H1 (cell line): ENCODE data around the gene P2RY14. TPM values are rescaled to one million over a fixed set of nuclear protein-coding genes. Genes with fewer than 3 reads are reported as not detected.
"Not testable (repeated sequence)": the region's sequence is repeated elsewhere in the genome, so short reads cannot be mapped to it uniquely, and the experiment has no call there.

Experiments used
- CTCF ChIA-PET: fragments of 300-600 bp; sonication (Branson Sonifier 250); formaldehyde crosslinking; loops from one replicate; lab custom pipeline; 2021; ENCODE audit not compliant: partially characterized antibody; lab: Charles Lee
- POLR2A ChIA-PET: fragments of 300-600 bp; sonication (Branson Sonifier 250); formaldehyde crosslinking; loops from one replicate; lab custom pipeline; 2021; ENCODE audit warnings: inconsistent platforms; ENCODE audit not compliant: partially characterized antibody; lab: Charles Lee
- DNase-seq, 2 experiments: peaks; one replicate each; pipeline versions ENCODE4 v3.0.0 to v3.0.0-alpha.2; 2010 to 2022; ENCODE audit warnings: low spot score in 2 of 2, low read depth in 1 of 2, mixed read lengths in 1 of 2
- FAIRE-seq: peaks from 2 replicates; lab custom pipeline; 2011; peaks lifted over from hg19 to GRCh38; lab: Jason Lieb, UNC
- H2AFZ ChIP-seq: 2 replicates; pipeline ENCODE4 v1.8.1; 2012; ENCODE audit warnings: low read length, inconsistent platforms
- H2AK5ac ChIP-seq: 2 replicates; pipeline ENCODE4 v1.6.1; 2013; ENCODE audit warnings: low read depth, low read length
- H2BK120ac ChIP-seq: replicated peaks from 2 replicates; pipeline ENCODE3; 2013; ENCODE audit warnings: low read depth, low read length, inconsistent platforms
- H2BK12ac ChIP-seq: 2 replicates; pipeline ENCODE4 v1.6.1; 2013; ENCODE audit warnings: low read depth, low read length
- H2BK15ac ChIP-seq: 2 replicates; pipeline ENCODE4 v1.6.1; 2013; ENCODE audit warnings: low read length
- H2BK20ac ChIP-seq: 2 replicates; pipeline ENCODE4 v1.6.1; 2013; ENCODE audit warnings: low read length
- H2BK5ac ChIP-seq: 2 replicates; pipeline ENCODE4 v1.6.1; 2013; ENCODE audit warnings: low read depth, low read length
- H3K14ac ChIP-seq: 2 replicates; pipeline ENCODE4 v1.6.1; 2013; ENCODE audit warnings: inconsistent platforms; ENCODE audit not compliant: insufficient read length
- H3K18ac ChIP-seq: 2 replicates; pipeline ENCODE4 v1.6.1; 2013; ENCODE audit warnings: low read length; ENCODE audit errors: extremely low read depth
- H3K23ac ChIP-seq: 2 replicates; pipeline ENCODE4 v1.6.1; 2013; ENCODE audit warnings: inconsistent platforms; ENCODE audit not compliant: insufficient read length
- H3K23me2 ChIP-seq: 2 replicates; pipeline ENCODE4 v1.6.1; 2013; ENCODE audit warnings: low read depth, low read length
- H3K27ac ChIP-seq: 2 replicates; pipeline ENCODE4 v1.6.1; 2011; ENCODE audit warnings: low read depth, low read length, inconsistent platforms
- H3K27me3 ChIP-seq, 4 experiments: replicated peaks in 1 of 4; 1 replicate in 1 of 4; 2 replicates in 3 of 4; pipeline versions ENCODE4 v1.6.1 to v1.8.1; 2011 to 2013; ENCODE audit warnings: low read length in 3 of 4, mild to moderate bottlenecking in 3 of 4, inconsistent platforms in 2 of 4, mixed read lengths in 2 of 4, moderate library complexity in 1 of 4; ENCODE audit not compliant: control insufficient read depth in 3 of 4, insufficient read depth in 3 of 4; ENCODE audit errors: extremely low read depth in 1 of 4
- H3K36me3 ChIP-seq, 4 experiments: 2 replicates each; pipeline versions ENCODE4 v1.6.1 to v1.8.1; 2011 to 2013; ENCODE audit warnings: mild to moderate bottlenecking in 4 of 4, low read length in 3 of 4, moderate library complexity in 2 of 4, control low read depth in 1 of 4, inconsistent platforms in 1 of 4; ENCODE audit not compliant: insufficient read depth in 4 of 4, control insufficient read depth in 2 of 4
- H3K4ac ChIP-seq: replicated peaks from 2 replicates; pipeline ENCODE3; 2013; ENCODE audit warnings: low read length, low read depth, mixed read lengths, inconsistent platforms; ENCODE audit not compliant: insufficient read length
- H3K4me1 ChIP-seq, 4 experiments: replicated peaks in 1 of 4; 1 replicate in 1 of 4; 2 replicates in 3 of 4; pipeline versions ENCODE4 v1.6.1 to v1.8.1; 2011 to 2013; ENCODE audit warnings: low read length in 3 of 4, inconsistent platforms in 2 of 4, mixed read lengths in 1 of 4; ENCODE audit not compliant: insufficient read depth in 4 of 4, control insufficient read depth in 3 of 4
- H3K4me2 ChIP-seq, 2 experiments: 2 replicates each; pipeline versions ENCODE4 v1.6.1 to v1.8.1; 2011 to 2013; ENCODE audit warnings: low read depth in 2 of 2, low read length in 2 of 2, control low read depth in 1 of 2, inconsistent platforms in 1 of 2, mild to moderate bottlenecking in 1 of 2; ENCODE audit not compliant: insufficient read depth in 1 of 2
- H3K4me3 ChIP-seq, 4 experiments: fragments of 200-600, 300-600 bp in 1 of 4; sonication (generic), shearing (Covaris generic), sonication (Bioruptor Twin) in 1 of 4; 2 replicates each; pipeline versions ENCODE4 v1.5.1 to v1.8.1; 2011 to 2016; ENCODE audit warnings: low read length in 4 of 4, low read depth in 3 of 4, control low read depth in 2 of 4, inconsistent platforms in 2 of 4, mild to moderate bottlenecking in 2 of 4, mixed read lengths in 1 of 4, moderate library complexity in 1 of 4; ENCODE audit not compliant: insufficient read depth in 2 of 4; ENCODE audit errors: extremely low read depth in 1 of 4
- H3K56ac ChIP-seq: replicated peaks from 2 replicates; pipeline ENCODE3; 2013; ENCODE audit warnings: low read depth, mild to moderate bottlenecking, mixed read lengths, low read length, inconsistent platforms; ENCODE audit not compliant: insufficient read length
- H3K79me1 ChIP-seq: 2 replicates; pipeline ENCODE4 v1.6.1; 2013; ENCODE audit warnings: low read depth, low read length, control low read depth
- H3K79me2 ChIP-seq, 2 experiments: 2 replicates each; pipeline versions ENCODE4 v1.6.1 to v1.8.1; 2012 to 2013; ENCODE audit warnings: low read length in 2 of 2, mild to moderate bottlenecking in 2 of 2, inconsistent platforms in 1 of 2; ENCODE audit not compliant: insufficient read depth in 2 of 2, control insufficient read depth in 1 of 2
- H3K9ac ChIP-seq, 4 experiments: replicated peaks in 1 of 4; 1 replicate in 1 of 4; 2 replicates in 3 of 4; pipeline versions ENCODE4 v1.6.1 to v1.8.1; 2011 to 2013; ENCODE audit warnings: low read depth in 3 of 4, low read length in 3 of 4, control low read depth in 2 of 4, mild to moderate bottlenecking in 2 of 4, moderate library complexity in 2 of 4, inconsistent platforms in 1 of 4; ENCODE audit errors: extremely low read depth in 1 of 4
- H3K9me3 ChIP-seq, 2 experiments: 2 replicates each; pipeline versions ENCODE4 v1.6.1 to v1.8.1; 2012 to 2013; ENCODE audit warnings: mild to moderate bottlenecking in 2 of 2, moderate library complexity in 2 of 2, control low read depth in 1 of 2, inconsistent platforms in 1 of 2, low read depth in 1 of 2, low read length in 1 of 2, mixed read lengths in 1 of 2; ENCODE audit not compliant: insufficient read depth in 2 of 2
- H4K20me1 ChIP-seq, 2 experiments: replicated peaks in 1 of 2; 2 replicates each; pipeline versions ENCODE3 to v1.8.1; 2011 to 2013; ENCODE audit warnings: inconsistent platforms in 2 of 2, low read length in 2 of 2, mild to moderate bottlenecking in 1 of 2; ENCODE audit not compliant: insufficient read depth in 2 of 2, control insufficient read depth in 1 of 2
- H4K5ac ChIP-seq: 2 replicates; pipeline ENCODE4 v1.6.1; 2013; ENCODE audit warnings: low read length, low read depth, mixed read lengths, inconsistent platforms; ENCODE audit not compliant: insufficient read length
- H4K8ac ChIP-seq: 2 replicates; pipeline ENCODE4 v1.8.0; 2013; ENCODE audit warnings: mild to moderate bottlenecking, moderate library complexity, low read length, inconsistent platforms; ENCODE audit not compliant: insufficient read depth; ENCODE audit errors: extremely low read depth
- H4K91ac ChIP-seq: replicated peaks from 2 replicates; pipeline ENCODE3; 2013; ENCODE audit warnings: low read length, mixed read lengths, inconsistent platforms; ENCODE audit not compliant: insufficient read length
- KDM1A ChIP-seq: fragments of 200-600, 300-600 bp; sonication (generic); IDR thresholded peaks from 2 replicates; pipeline ENCODE4 v1.7.1; 2016; ENCODE audit warnings: mild to moderate bottlenecking, low read length, borderline replicate concordance
- WGBS, 2 experiments: shearing (Covaris generic) in 1 of 2; methylation state at CpG; one replicate each; pipeline versions ENCODE4 v1.1.6 to v1.1.7; 2013 to 2015; ENCODE audit warnings: low lambda C conversion rate in 2 of 2, mixed read lengths in 2 of 2, inconsistent platforms in 1 of 2, low coverage in 1 of 2, missing lambda C conversion rate in 1 of 2; ENCODE audit not compliant: insufficient replicate concordance in 2 of 2, insufficient coverage in 1 of 2, insufficient read length in 1 of 2; ENCODE audit errors: extremely low coverage in 1 of 2, missing lambda C conversion rate in 1 of 2; 5-methylcytosine and 5-hydroxymethylcytosine counted together
- polyA plus RNA-seq, 7 experiments: library from polyadenylated mRNA; depleted of rRNA in 3 of 7; stranded (reverse) in 5 of 7; unstranded in 2 of 7; fragments of >200 nt in 5 of 7; fragments of 200-250 nt in 2 of 7; gene quantifications; 1 replicate in 5 of 7; 2 replicates in 1 of 7; 4 replicates in 1 of 7; pipeline versions ENCODE4 v1.2.1 to v1.2.3, GENCODE V29; 2011 to 2013; ENCODE audit warnings: missing spikeins in 2 of 7, mixed read lengths in 2 of 7
- total RNA-seq: library from RNA; stranded (reverse); fragmentation: NEBNext Ultra II Directional; extraction: Animal tissue kit (Norgen Biotek cat#: 25700); gene quantifications from 2 replicates; pipeline ENCODE4 v1.2.1, GENCODE V29; 2021

The P2RY14 gene
- total and polyA plus RNA-seq, 2 of the 8 experiments (the other 6 are each of a cell fraction or from before 2014, with no cell fraction given) = not detected

DNA sequence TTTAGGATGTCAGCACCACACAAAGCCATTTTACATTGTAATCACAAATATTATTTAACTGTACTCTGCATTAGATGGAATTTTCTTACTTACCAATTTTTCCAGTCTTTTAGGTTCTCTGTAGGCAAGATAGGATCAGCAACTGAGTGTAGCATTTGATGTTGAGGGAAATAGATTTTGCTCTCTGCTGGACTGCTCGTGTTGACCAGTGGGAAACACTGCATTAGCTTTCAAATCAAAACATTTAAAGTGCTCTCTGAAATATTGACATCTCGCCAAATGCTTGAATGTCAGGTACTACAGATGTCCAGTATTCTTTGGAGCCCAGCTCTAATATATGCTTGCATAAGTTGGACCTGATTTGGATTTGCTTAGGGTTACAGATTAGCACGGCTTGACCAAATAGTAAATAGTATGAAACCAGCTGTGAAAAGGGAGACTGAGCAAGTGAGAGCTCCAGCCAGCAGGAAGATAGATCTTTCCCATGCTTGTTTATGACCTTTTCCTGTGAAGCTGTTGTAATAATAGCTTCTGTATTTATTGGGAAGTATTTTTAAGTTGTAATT, 29.5 kb downstream of the P2RY14 start (continued):
- TF ChIP-seq KDM1A = no peak

- H3K23ac ChIP-seq, H3K4me2 ChIP-seq, H3K9me3 ChIP-seq, H4K5ac ChIP-seq, H2BK12ac ChIP-seq, H3K79me2 ChIP-seq, H2BK15ac ChIP-seq, H3K18ac ChIP-seq, H3K4me3 ChIP-seq, H2AFZ ChIP-seq, H3K4me1 ChIP-seq, FAIRE-seq, H2BK120ac ChIP-seq, H3K14ac ChIP-seq, H3K36me3 ChIP-seq, CTCF ChIA-PET, H3K27ac ChIP-seq, H4K8ac ChIP-seq, POLR2A ChIA-PET, H3K56ac ChIP-seq, H3K9ac ChIP-seq, H2BK5ac ChIP-seq, H2BK20ac ChIP-seq, H4K91ac ChIP-seq, H2AK5ac ChIP-seq, H3K23me2 ChIP-seq, H3K27me3 ChIP-seq, H4K20me1 ChIP-seq, H3K4ac ChIP-seq, H3K79me1 ChIP-seq: not testable (repeated sequence)
- peak in 1 of 2 experiments; percentile 70 for DNase-seq
- 85% methylated on average over 3 of the region's 18 CpGs; no CpG with 5 or more reads in 1 of the 2 experiments for WGBS, 2 experiments
Measured at GRCh38 chr3:151242006-151242405, 36.3 kb downstream of the P2RY14 start.
